Suppressor macrophage (primary cell): ENCODE results near the gene TTC21B.
"Not testable (repeated sequence)": the region's sequence is repeated elsewhere in the genome, so short reads cannot be mapped to it uniquely, and the experiment has no call there.

ENCODE experiments used
- DNase-seq, 4 experiments: peaks; one replicate each; pipeline ENCODE4 v3.0.0-alpha.2; 2020 to 2022

TTC21B gene

DNA sequence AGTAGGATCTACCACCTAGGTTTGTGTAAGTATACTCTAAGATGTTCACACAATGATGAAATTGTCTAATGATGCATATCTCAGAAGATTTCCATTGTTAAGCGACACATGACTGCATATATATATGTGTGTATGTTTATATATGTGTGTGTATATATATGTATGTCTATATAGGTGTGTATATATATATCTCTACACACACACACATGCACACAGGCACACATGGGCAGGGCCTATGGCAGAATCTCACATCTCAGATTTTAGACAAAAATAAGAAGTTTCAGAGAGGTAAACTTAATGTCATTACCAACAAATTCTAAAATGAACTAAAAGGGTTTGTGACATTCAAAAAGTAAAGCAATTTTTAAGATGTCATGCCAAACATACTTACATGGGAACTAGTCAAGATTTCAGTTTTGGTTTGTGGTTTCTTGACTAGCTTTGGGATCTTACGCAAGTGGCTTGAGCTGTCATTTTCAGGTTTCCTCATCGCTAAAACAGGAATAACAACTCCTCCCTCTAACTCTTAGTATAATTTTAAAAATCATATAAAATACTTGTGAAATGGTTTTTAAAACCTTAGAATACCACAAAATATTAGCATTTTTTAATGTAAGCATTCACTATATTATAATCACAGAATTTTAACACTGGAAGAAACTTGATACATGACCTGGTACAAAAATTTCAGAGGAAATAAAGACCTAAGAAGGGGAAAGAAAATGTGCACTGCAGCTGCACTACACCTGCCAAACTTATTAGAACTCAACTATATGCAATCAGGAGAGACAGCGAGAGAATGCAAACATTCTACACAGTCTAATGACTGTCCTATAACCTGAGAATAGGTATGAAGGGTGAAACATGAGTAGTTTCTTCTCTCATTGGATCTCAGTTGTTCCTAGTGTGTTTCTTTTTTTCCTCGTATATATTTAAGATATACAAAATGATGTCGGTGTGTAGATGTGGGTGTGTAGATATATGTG is 75.7 kb downstream of the TTC21B start:
- DNase-seq, result peak; percentile 58 to 88 (median 76)

GRCh38 chr2:165876712-165877111 is 76.9 kb downstream of the TTC21B start:
- no peak for DNase-seq

DNA sequence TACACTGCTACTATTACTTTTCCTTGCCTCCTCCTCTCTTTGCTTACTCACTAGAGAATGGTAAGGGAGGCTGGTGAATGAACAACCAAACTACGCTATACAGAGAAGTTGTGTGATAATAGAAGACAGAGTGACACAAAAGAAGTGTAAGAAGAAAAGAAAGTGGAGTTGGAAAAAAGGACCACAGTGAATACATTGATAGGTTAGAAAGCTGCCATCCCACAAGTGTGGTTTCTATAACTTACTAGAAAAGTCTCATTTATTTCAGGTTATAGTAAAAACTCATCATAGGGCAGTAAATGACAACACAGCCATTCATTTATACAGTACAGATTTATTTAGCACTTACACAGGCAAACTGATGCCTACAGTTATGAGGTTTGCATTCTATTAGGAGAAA is 77.3 kb downstream of the TTC21B start:
- DNase-seq, result no peak

GRCh38 chr2:165874445-165875039 is 79.0 kb downstream of the TTC21B start:
- DNase-seq, result peak; percentile 40 to 81 (median 62)

DNA sequence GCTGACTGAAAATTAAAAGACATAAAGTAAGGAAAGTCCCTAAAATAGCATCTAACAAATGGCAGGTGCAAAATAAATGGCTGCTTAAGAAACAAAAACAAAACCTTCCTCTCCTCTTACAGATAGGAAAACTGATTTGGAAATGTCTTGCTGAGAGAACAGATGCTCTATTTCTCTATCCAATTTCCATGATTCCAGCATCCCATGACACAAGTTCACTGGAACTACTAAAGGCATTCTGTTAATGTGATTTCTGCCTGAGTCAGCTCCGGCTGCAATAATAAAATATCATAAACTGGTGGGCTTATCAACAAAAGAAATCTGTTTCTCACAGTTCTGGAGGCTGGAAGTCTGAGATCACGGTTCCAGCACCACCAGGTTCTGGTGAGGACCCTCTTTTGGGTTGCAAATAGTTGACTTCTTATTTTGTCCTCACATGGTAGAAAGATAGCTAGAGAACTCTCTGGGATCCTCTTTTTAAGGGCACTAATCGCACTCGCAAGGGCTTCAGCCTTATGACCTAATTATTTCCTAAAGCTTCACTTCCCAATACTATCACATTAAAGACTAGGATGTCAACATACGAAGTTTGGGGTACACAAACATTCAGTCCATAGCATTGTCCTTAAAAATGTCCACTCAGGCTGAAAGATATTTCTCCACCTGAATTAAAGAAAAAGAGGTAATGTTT is 81.3 kb downstream of the TTC21B start:
- no peak for DNase-seq

GRCh38 chr2:165871025-165871424 is 82.6 kb downstream of the TTC21B start:
- no peak for DNase-seq

GRCh38 chr2:165870346-165870745 is 83.2 kb downstream of the TTC21B start:
- no peak for DNase-seq

- no peak for DNase-seq
These were observed 85.4 kb downstream of the TTC21B start for GRCh38 chr2:165868211-165868610.

DNA sequence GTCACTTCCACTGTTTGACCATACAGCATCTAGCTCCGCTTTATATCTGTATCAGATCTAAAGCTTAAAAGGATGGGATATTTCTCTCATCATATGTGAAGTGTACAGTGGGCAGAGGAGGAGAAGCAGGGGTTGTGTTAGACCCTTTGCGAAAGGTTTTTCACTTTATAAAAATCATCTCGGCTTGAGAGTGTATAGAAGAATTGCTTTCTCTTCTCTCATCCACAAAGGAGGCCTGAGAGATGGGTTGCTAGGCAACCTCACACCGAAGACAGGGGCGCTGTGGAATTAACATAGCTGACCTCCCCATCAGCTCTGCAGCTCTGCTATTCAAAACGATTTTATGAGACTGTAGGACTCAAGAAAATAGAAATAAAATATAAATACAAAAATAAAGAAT is 89.3 kb downstream of the TTC21B start:
- DNase-seq, result no peak

DNA sequence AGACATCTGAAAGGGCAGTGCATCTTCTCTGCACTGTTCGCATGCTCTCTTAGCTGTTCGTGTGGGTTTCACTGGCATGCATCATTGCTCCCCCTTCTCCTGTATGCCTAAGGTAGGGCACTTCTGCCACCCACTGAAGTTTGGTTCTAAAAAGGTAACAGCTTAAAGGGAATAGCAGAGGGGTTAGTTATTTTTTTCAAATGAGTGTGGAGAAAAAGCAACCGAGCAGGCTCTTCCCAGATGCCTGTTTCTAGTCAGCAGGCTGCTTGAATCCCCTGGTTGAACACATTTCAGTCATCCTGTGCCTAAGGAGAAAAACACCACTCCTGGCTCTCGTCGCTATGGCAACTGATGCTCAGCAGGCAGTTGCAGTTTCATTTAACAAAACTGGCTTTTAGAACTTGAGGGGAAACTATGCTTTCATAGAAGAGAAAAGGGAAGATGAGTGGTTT is 89.7 kb downstream of the TTC21B start:
- DNase-seq, result no peak

- DNase-seq, result not testable (repeated sequence)
These were observed 92.5 kb downstream of the TTC21B start for GRCh38 chr2:165861083-165861482.

- DNase-seq, result not testable (repeated sequence)
These were observed 93.9 kb downstream of the TTC21B start for GRCh38 chr2:165859723-165860122.

GRCh38 chr2:165857876-165858275 is 95.7 kb downstream of the TTC21B start:
- no peak for DNase-seq

DNA sequence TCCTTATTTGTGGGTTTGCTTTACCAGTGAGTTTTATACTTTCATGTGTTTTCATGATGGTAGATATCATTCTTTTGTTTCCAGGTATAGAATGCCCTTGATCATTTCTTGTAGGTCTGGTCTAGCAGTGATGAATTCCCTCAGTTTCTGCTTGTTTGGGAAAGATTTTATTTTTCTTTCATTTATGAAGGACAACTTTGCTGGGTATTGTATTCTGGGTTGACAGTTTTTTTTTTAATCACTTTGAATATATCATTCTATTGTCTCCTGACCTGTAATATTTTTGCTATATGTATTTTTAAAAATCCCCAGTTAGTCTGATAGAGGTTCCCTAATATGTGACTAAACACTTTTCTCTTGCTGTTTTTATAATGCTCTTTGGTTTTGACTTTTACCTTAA is 101.2 kb downstream of the TTC21B start:
- DNase-seq, result no peak

DNA sequence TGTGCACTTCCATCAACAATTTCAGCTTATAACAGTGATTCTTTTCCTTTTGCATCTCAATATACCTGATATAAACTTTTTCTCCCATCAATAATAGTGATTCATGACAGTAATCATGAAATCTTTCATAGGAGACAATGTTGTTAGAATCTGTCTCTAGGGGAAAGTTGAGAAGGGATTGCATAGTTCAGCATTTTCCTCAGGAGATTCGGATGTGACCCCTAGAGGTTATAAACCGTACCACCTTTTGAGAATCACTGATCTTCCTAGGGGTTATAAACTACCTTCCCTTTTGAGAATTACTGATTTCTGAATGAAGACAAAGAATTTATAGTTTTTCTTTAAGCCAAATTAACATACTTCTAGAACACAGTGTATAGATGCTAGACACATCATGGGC is 106.6 kb downstream of the TTC21B start:
- DNase-seq, result no peak

DNA sequence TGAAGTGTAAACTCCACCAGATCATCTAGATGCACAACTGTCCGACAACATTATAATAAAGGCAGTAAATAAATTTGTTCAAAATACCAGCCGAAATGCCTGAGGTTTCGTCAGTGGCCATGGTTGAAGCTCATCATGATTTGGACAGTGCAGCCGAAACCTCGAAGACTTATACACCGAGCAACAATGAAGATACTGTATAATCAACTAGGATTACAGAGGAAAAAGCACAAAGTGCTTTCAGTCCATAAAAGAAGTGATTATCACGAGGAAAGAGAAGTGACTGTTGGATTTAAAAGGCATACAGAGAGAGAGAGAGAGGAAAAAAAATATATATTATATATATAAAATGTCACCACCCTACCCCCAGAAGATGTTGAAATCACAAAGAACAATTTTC is 107.5 kb downstream of the TTC21B start:
- no peak for DNase-seq

GRCh38 chr2:165844216-165844615 is 109.4 kb downstream of the TTC21B start:
- DNase-seq, result no peak

DNA sequence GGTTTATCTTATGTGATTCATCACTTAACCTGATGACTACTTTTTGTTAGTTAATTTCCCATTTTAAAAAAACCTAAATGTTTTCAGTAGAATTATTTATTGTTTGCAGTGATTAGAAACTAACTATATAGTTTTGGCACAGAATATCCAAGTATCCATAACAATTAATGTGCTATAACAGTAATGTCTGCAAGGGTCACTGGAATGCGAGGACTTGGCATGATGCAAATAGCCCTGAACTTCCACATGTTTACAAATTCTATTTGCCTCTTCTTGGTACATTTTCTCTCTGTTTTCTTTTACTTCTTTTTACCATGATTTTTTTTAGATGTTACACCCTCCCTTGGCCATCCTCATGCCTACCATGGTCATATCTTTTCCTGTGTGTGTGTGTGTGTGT is 110.2 kb downstream of the TTC21B start:
- no peak for DNase-seq

DNA sequence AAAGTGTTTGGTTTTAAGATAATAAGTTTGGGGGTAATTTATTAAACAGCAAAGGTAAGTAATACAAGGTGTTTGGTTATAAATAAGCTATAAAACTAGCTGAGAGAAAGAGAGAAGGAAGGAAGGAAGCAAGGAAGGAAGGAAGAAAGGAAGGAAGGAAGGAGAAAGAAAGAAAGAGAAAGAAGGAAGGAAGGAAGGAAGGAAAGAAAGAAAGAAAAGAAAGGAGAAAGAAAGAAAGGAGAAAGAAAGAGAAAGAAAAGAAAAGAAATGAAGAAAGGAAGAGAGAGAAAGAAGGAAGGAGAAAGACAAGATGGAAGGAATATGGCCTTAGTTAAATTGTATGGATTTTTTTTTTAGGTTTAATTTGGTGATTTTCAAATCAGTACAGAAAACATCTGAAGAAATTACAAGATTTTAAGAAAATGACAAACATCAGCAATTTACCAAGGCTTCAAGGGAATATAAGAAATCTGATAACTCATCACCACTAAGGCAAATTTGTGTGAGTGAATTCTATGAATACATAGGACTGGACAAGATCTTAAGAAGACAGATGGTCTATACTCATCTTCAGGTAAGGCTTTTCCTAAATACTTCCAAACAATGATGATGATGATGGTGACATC is 113.1 kb downstream of the TTC21B start:
- DNase-seq, result no peak

DNA sequence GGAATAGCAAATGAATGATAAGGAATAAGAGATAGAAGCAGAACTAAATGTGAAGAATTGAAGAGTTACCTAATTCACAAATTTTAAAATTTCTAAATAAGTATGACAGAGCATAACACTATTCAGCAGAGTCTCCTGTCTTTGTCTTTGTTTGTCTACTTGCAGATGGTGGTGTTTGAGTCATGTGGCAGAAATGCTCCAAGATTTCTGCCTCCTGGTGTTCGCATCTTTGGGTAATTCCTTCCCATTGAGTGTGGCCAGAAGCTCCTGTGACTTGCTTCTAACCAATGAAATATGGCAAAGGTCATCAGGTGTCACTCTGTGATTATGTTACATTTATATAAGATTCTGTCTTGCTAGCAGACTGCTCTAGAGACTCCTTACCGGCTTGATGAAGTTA is 114.0 kb downstream of the TTC21B start:
- DNase-seq, result no peak

DNA sequence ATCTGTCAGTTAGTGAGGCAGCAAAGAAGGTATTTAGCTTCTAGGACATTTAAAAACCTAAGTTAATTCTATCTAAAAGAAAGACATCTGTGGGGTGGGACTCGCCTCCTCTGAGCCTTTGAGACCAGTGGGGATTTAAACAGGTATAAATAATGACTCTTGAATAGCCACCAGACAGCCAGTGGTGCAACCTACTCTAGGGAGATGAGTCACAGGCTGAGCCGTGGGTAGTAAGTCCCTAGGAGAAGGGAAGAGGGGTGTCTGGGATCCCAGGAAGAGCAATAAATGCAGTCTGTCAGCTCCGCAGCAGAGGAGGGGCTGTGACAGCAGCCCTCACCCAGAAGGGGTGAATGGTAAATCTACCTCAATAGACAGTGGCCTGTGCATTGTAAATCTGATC is 116.5 kb downstream of the TTC21B start:
- DNase-seq, result no peak

- no peak for DNase-seq
These were observed 118.2 kb downstream of the TTC21B start for GRCh38 chr2:165835363-165835762.

DNA sequence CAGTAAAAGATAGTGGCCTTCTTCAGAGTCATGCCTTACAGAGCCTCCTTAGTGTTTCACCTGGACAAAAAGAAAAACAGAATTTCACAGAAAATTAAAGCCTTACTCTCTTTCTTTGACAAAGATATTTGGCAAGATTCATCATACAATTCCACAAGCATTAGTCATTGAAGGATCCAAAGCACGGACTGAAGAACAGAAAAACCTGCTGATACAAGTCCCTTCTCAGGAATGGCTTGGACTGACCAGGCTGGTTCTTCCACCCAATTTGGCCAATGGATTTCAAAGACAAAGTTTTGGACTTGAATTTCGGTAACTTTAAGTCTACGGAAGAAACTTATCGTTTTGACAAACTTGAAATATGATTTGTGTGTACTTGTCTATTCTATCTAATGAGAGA is 120.4 kb downstream of the TTC21B start:
- no peak for DNase-seq
